ENCODE results near the gene NUBP2. TPM values are rescaled to one million over a fixed set of nuclear protein-coding genes. Genes with fewer than 3 reads are reported as not detected.

The NUBP2 gene
- total RNA-seq, 1 experiment from 2014 or later: 65.3 TPM

GRCh38 chr16:1790261-1790610 lies 7.5 kb downstream of the NUBP2 start:
- Mint-ChIP-seq H3K36me3 (ENCODE audit: insufficient read depth, unreplicated experiment) (peaks cover 20% of the 10 kb centered on the region), H3K4me1 (ENCODE audit: low read depth, unreplicated experiment) (no peaks in the 10 kb centered on the region), H3K27me3 (ENCODE audit: insufficient read depth, unreplicated experiment) (no peaks in the 10 kb centered on the region), H3K9me3 (ENCODE audit: unreplicated experiment) (no peaks in the 10 kb centered on the region), H3K4me3 (ENCODE audit: unreplicated experiment) (no peak overlapping the region), H3K27ac (ENCODE audit: unreplicated experiment) (no peak overlapping the region)
- Histone ChIP-seq H3K4me3 (ENCODE audit: low read depth, low read length) (no peak overlapping the region), H3K36me3 (ENCODE audit: control insufficient read depth, insufficient read depth, low read length) (no peaks in the 10 kb centered on the region), H3K9me3 (no peaks in the 10 kb centered on the region), H3K4me1 (no peaks in the 10 kb centered on the region), H3K27me3 (replicated peaks; ENCODE audit: control insufficient read depth, insufficient read depth, low read length) (no peaks in the 10 kb centered on the region)
- intact Hi-C loops (cut with micrococcal nuclease; ENCODE audit: unreplicated experiment): no loop called here
- DNase-seq: no peak
- ChIA-PET POLR2A (no interaction called here), CTCF (no interaction called here)
- BruUV-seq (replicated peaks): no TSS peak
- TF ChIP-seq, protein P1, sequence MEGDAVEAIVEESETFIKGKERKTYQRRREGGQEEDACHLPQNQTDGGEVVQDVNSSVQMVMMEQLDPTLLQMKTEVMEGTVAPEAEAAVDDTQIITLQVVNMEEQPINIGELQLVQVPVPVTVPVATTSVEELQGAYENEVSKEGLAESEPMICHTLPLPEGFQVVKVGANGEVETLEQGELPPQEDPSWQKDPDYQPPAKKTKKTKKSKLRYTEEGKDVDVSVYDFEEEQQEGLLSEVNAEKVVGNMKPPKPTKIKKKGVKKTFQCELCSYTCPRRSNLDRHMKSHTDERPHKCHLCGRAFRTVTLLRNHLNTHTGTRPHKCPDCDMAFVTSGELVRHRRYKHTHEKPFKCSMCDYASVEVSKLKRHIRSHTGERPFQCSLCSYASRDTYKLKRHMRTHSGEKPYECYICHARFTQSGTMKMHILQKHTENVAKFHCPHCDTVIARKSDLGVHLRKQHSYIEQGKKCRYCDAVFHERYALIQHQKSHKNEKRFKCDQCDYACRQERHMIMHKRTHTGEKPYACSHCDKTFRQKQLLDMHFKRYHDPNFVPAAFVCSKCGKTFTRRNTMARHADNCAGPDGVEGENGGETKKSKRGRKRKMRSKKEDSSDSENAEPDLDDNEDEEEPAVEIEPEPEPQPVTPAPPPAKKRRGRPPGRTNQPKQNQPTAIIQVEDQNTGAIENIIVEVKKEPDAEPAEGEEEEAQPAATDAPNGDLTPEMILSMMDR (IDR thresholded peaks at IDR 0.05; ENCODE audit: insufficient read depth in 1 of 2, low read depth in 1 of 2, low read length in 1 of 2, severe bottlenecking in 1 of 2, unreplicated experiment in 1 of 2): no peak

DNA sequence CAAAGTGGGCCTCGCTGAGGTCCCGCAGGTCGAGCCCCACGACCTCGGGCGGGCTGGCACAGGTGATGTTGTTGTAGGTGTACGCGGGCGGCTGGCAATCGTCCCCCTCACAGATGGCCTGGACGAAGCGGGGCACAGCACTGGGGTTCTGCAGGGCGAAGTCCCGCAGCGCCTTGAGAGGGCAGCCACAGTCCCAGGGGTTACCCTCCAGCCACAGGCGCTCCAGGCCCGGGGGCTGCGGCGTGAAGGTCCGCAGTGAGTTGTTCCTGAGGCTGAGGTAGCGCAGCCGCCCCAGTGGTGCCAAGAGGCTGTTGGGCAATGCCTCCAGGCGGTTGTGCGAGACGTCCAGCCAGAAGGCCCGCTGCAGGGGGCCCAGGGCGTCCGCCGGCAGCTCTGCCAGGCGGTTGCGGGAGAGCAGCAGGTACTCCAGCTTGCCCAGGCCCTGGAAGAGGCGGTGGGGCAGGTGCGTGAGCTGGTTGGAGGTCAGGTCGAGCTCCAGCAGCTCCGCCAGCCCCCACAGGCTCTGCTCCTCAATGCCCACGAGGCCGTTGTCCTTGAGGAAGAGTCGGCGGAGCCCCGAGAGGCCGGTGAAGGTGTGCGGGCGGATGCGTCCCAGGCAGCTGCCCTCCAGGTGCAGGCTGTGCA lies 8.0 kb downstream of the NUBP2 start:
- no peaks in the 10 kb centered on the region for H3K36me3 ChIP-seq (ENCODE audit: control insufficient read depth, insufficient read depth, low read length)
- H3K9me3 Mint-ChIP-seq (ENCODE audit: unreplicated experiment): no peaks in the 10 kb centered on the region

DNA sequence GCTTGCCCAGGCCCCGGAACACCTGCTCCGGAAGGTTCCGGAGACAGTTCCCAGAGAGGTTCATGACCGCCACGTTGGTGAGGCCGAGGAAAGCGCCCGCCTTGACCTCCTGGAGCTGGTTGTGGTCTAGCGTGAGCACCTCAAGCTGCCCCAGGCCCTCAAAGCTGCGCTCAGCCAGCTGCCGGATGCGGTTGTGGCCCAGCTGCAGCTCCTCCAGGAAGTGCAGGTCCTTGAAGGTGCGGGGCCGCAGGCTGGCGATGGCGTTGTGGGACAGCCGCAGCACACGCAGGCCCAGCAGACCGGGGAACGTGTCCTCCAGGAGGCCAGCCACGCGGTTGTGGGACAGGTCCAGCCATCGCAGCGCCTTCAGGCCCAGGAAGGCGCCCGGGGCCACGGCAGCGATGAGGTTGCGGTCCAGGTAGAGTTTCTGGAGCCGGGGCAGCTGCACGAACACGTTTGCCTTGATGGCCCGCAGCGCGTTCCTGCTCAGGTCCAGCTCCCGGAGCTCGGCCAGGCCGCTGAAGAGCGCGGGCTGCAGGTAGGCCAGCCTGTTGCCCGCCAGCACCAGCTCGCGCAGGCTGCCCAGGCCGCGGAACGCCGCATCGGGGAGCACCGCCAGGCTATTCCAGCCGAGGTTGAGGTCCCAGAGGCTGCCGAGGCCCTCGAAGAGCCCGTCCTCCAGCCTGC lies 8.6 kb downstream of the NUBP2 start:
- Mint-ChIP-seq H3K4me1 (ENCODE audit: low read depth, unreplicated experiment) (no peaks in the 10 kb centered on the region), H3K27ac (ENCODE audit: unreplicated experiment) (no peak overlapping the region), H3K4me3 (ENCODE audit: unreplicated experiment) (no peak overlapping the region), H3K36me3 (ENCODE audit: insufficient read depth, unreplicated experiment) (peaks cover 19% of the 10 kb centered on the region), H3K27me3 (ENCODE audit: insufficient read depth, unreplicated experiment) (no peaks in the 10 kb centered on the region), H3K9me3 (ENCODE audit: unreplicated experiment) (no peaks in the 10 kb centered on the region)
- Histone ChIP-seq H3K27me3 (replicated peaks; ENCODE audit: control insufficient read depth, insufficient read depth, low read length) (no peaks in the 10 kb centered on the region), H3K9me3 (no peaks in the 10 kb centered on the region), H3K4me3 (ENCODE audit: low read depth, low read length) (no peak overlapping the region), H3K36me3 (ENCODE audit: control insufficient read depth, insufficient read depth, low read length) (no peaks in the 10 kb centered on the region), H3K4me1 (no peaks in the 10 kb centered on the region)
- TF ChIP-seq, protein P1 (IDR thresholded peaks at IDR 0.05; ENCODE audit: insufficient read depth in 1 of 2, low read depth in 1 of 2, low read length in 1 of 2, severe bottlenecking in 1 of 2, unreplicated experiment in 1 of 2): no peak
- CTCF ChIA-PET: no interaction called here
- intact Hi-C loops (cut with micrococcal nuclease; ENCODE audit: unreplicated experiment): no loop called here
- BruUV-seq (replicated peaks): no TSS peak
- no peak for DNase-seq
- POLR2A ChIA-PET: no interaction called here

More for the DNA sequence above, 8.0 kb downstream of the NUBP2 start:
- TF ChIP-seq, protein P1 (IDR thresholded peaks at IDR 0.05; ENCODE audit: insufficient read depth in 1 of 2, low read depth in 1 of 2, low read length in 1 of 2, severe bottlenecking in 1 of 2, unreplicated experiment in 1 of 2): no peak
- intact Hi-C loops (cut with micrococcal nuclease; ENCODE audit: unreplicated experiment): no loop called here
- Mint-ChIP-seq H3K4me3 (ENCODE audit: unreplicated experiment) (no peak overlapping the region), H3K27me3 (ENCODE audit: insufficient read depth, unreplicated experiment) (no peaks in the 10 kb centered on the region), H3K27ac (ENCODE audit: unreplicated experiment) (no peak overlapping the region), H3K4me1 (ENCODE audit: low read depth, unreplicated experiment) (no peaks in the 10 kb centered on the region), H3K36me3 (ENCODE audit: insufficient read depth, unreplicated experiment) (peaks cover 19% of the 10 kb centered on the region)
- ChIA-PET CTCF (no interaction called here), POLR2A (no interaction called here)
- Histone ChIP-seq H3K27me3 (replicated peaks; ENCODE audit: control insufficient read depth, insufficient read depth, low read length) (no peaks in the 10 kb centered on the region), H3K4me3 (ENCODE audit: low read depth, low read length) (no peak overlapping the region), H3K9me3 (no peaks in the 10 kb centered on the region), H3K4me1 (no peaks in the 10 kb centered on the region)
- DNase-seq: no peak
- BruUV-seq (replicated peaks): no TSS peak
